Stimulated activated CD8-positive, alpha-beta memory T cell treated with anti-CD3 and anti-CD28 coated beads, Interleukin-15, amount 100 ng/mL, for 1 hour (primary cell): ENCODE results near the gene MXD4.
"Not testable (repeated sequence)": the region's sequence is repeated elsewhere in the genome, so short reads cannot be mapped to it uniquely, and the experiment has no call there.

Source experiments
- DNase-seq: peaks from one replicate; pipeline ENCODE4 v3.0.0-alpha.2; 2020; ENCODE audit warnings: low read depth

The MXD4 gene

GRCh38 chr4:2219233-2219760, 42.6 kb downstream of the MXD4 start:
- DNase-seq: no peak

GRCh38 chr4:2218436-2218835, 43.5 kb downstream of the MXD4 start:
- DNase-seq: no peak

GRCh38 chr4:2217726-2218125, 44.2 kb downstream of the MXD4 start:
- no peak for DNase-seq

- DNase-seq: no peak
These were observed 49.1 kb downstream of the MXD4 start for GRCh38 chr4:2212831-2213230.

- not testable (repeated sequence) for DNase-seq
These were observed 59.1 kb downstream of the MXD4 start for GRCh38 chr4:2202789-2203188.
